ENCODE results near the gene POR.
A peak's percentile ranks its signal among the peaks of the same experiment; 100 is the strongest.
"Not testable (repeated sequence)": the region's sequence is repeated elsewhere in the genome, so short reads cannot be mapped to it uniquely, and the experiment has no call there.

POR gene

GRCh38 chr7:75991531-75992082 lies 76.7 kb downstream of the POR start:
- no peak for DNase-seq (ENCODE audit: low read depth in 3 of 3)

GRCh38 chr7:75992083-75992755 lies 77.3 kb downstream of the POR start:
- no peak for DNase-seq (ENCODE audit: low read depth in 3 of 3)

GRCh38 chr7:75993689-75994387 lies 78.9 kb downstream of the POR start:
- DNase-seq (ENCODE audit: low read depth in 3 of 3): no peak

GRCh38 chr7:75994388-75995051 lies 79.6 kb downstream of the POR start, which contains the start of gene TMEM120A:
Gene TMEM120A (minus strand): TSS chr7:75994595. CDS start chr7:75994570, 25 bp downstream.
- peak; percentile 89 to 94 (median 90) for DNase-seq (ENCODE audit: low read depth in 3 of 3)

- no peak for DNase-seq (ENCODE audit: low read depth in 3 of 3)
These were observed 80.1 kb downstream of the POR start for GRCh38 chr7:75995052-75995471.

- DNase-seq (ENCODE audit: low read depth in 3 of 3): no peak
These were observed 81.0 kb downstream of the POR start for GRCh38 chr7:75995996-75996395.

- DNase-seq (ENCODE audit: low read depth in 3 of 3): no peak
These were observed 81.5 kb downstream of the POR start for GRCh38 chr7:75996476-75996875.

- no peak for DNase-seq (ENCODE audit: low read depth in 3 of 3)
These were observed 83.1 kb downstream of the POR start for GRCh38 chr7:75998038-75998437.

- no peak for DNase-seq (ENCODE audit: low read depth in 3 of 3)
These were observed 85.6 kb downstream of the POR start for GRCh38 chr7:76000566-76000965.

- no peak for DNase-seq (ENCODE audit: low read depth in 3 of 3)
These were observed 87.2 kb downstream of the POR start for GRCh38 chr7:76002139-76002538.

- DNase-seq (ENCODE audit: low read depth in 3 of 3): no peak
These were observed 87.9 kb downstream of the POR start for GRCh38 chr7:76002822-76003221.

GRCh38 chr7:76003351-76003750 lies 88.4 kb downstream of the POR start:
- no peak for DNase-seq (ENCODE audit: low read depth in 3 of 3)

GRCh38 chr7:76005004-76005403 lies 90.0 kb downstream of the POR start:
- not testable (repeated sequence) for DNase-seq (ENCODE audit: low read depth in 3 of 3)

GRCh38 chr7:76008156-76008687 lies 93.3 kb downstream of the POR start:
- DNase-seq (ENCODE audit: low read depth in 3 of 3): no peak

GRCh38 chr7:76009672-76010600 lies 95.0 kb downstream of the POR start:
- DNase-seq (ENCODE audit: low read depth in 3 of 3): no peak

- no peak for DNase-seq (ENCODE audit: low read depth in 3 of 3)
These were observed 96.5 kb downstream of the POR start for GRCh38 chr7:76011442-76011861.

- DNase-seq (ENCODE audit: low read depth in 3 of 3): no peak
These were observed 101.4 kb downstream of the POR start for GRCh38 chr7:76016191-76016947.

- DNase-seq (ENCODE audit: low read depth in 3 of 3): not testable (repeated sequence)
These were observed 103.6 kb downstream of the POR start for GRCh38 chr7:76018520-76018919.

GRCh38 chr7:76020031-76020714 lies 105.2 kb downstream of the POR start:
- DNase-seq (ENCODE audit: low read depth in 3 of 3): peak; percentile 48 to 65 (median 50)
